GM12891 (cell line): Measurements from ENCODE around the gene CREB5.

Experiments
- DNase-seq: peaks from one replicate; pipeline ENCODE4 v3.0.0; 2011; ENCODE audit warnings: low spot score; ENCODE audit not compliant: insufficient read length
- FAIRE-seq: peaks from 2 replicates; lab custom pipeline; 2011; peaks lifted over from hg19 to GRCh38; lab: Jason Lieb, UNC
- PAX5 ChIP-seq: IDR thresholded peaks from 2 replicates; pipeline ENCODE4 v1.6.1; 2011; ENCODE audit warnings: low read length, moderate library complexity, mild to moderate bottlenecking; ENCODE audit not compliant: insufficient read depth, severe bottlenecking
- POLR2A ChIP-seq: IDR thresholded peaks from 2 replicates; pipeline ENCODE4 v1.6.1; 2011; ENCODE audit warnings: low read depth, low read length, control low read depth
- POLR2AphosphoS5 ChIP-seq: IDR thresholded peaks from 2 replicates; pipeline ENCODE4 v1.6.1; 2011; ENCODE audit warnings: low read depth, low read length, control low read depth
- POU2F2 ChIP-seq: IDR thresholded peaks from 2 replicates; pipeline ENCODE4 v1.6.1; 2011; ENCODE audit warnings: low read depth, mild to moderate bottlenecking, control low read depth, low read length, moderate library complexity
- SPI1 ChIP-seq: IDR thresholded peaks from 2 replicates; pipeline ENCODE4 v1.6.1; 2011; ENCODE audit warnings: low read depth, low read length, control low read depth
- TAF1 ChIP-seq: IDR thresholded peaks from 2 replicates; pipeline ENCODE4 v1.6.1; 2011; ENCODE audit warnings: low read depth, low read length, control low read depth

The CREB5 gene

GRCh38 chr7:28472332-28472731 is 60.0 kb downstream of the CREB5 start:
- no peak for FAIRE-seq
- no peak for DNase-seq
- TF ChIP-seq PAX5 (no peak), SPI1 (no peak), POLR2A (no peak), POU2F2 (no peak), TAF1 (no peak), POLR2AphosphoS5 (no peak)

GRCh38 chr7:28473571-28474281 is 61.4 kb downstream of the CREB5 start:
- DNase-seq, result no peak
- FAIRE-seq, result no peak
- TF ChIP-seq TAF1, result no peak
- no peak for TF ChIP-seq SPI1
- TF ChIP-seq POLR2A, result no peak
- TF ChIP-seq POU2F2, result no peak
- no peak for TF ChIP-seq PAX5
- no peak for TF ChIP-seq POLR2AphosphoS5

- no peak for FAIRE-seq
These were observed 61.9 kb downstream of the CREB5 start for GRCh38 chr7:28474282-28474638.

GRCh38 chr7:28474640-28475039 is 62.3 kb downstream of the CREB5 start:
- TF ChIP-seq PAX5, result no peak
- no peak for TF ChIP-seq POLR2A
- TF ChIP-seq POLR2AphosphoS5, result no peak
- no peak for TF ChIP-seq POU2F2
- TF ChIP-seq SPI1, result no peak
- TF ChIP-seq TAF1, result no peak
- no peak for FAIRE-seq
- no peak for DNase-seq

More at GRCh38 chr7:28474282-28474638, 61.9 kb downstream of the CREB5 start:
- no peak for TF ChIP-seq TAF1
- TF ChIP-seq POLR2A, result no peak
- TF ChIP-seq PAX5, result no peak
- TF ChIP-seq POU2F2, result no peak
- no peak for TF ChIP-seq POLR2AphosphoS5
- TF ChIP-seq SPI1, result no peak
- no peak for DNase-seq

GRCh38 chr7:28477041-28477442 is 64.7 kb downstream of the CREB5 start:
- DNase-seq, result no peak
- TF ChIP-seq TAF1 (no peak), PAX5 (no peak), POLR2AphosphoS5 (no peak), SPI1 (peak; percentile 65; the same call in 1 of the 2 replicates)
- FAIRE-seq, result no peak

- no peak for DNase-seq
- TF ChIP-seq POLR2AphosphoS5 (no peak), TAF1 (no peak), SPI1 (no peak), PAX5 (no peak), POLR2A (no peak), POU2F2 (no peak)
- FAIRE-seq, result no peak
These were observed 66.3 kb downstream of the CREB5 start for GRCh38 chr7:28478656-28479055.

GRCh38 chr7:28479507-28479947 is 67.2 kb downstream of the CREB5 start:
- FAIRE-seq (peak; percentile 81), DNase-seq (no peak)
- TF ChIP-seq TAF1 (no peak), SPI1 (peak; percentile 81), POU2F2 (peak; percentile 37; the same call in 1 of the 2 replicates), PAX5 (no peak), POLR2AphosphoS5 (no peak; the same call in 1 of the 2 replicates), POLR2A (peak; percentile 38; the same call in 1 of the 2 replicates)

GRCh38 chr7:28480595-28480994 is 68.3 kb downstream of the CREB5 start:
- TF ChIP-seq SPI1 (no peak), POLR2A (no peak), POU2F2 (no peak), TAF1 (no peak), PAX5 (no peak)
- FAIRE-seq, result no peak
- DNase-seq, result no peak

GRCh38 chr7:28481091-28481926 is 69.0 kb downstream of the CREB5 start:
- TF ChIP-seq TAF1, result peak; percentile 38; the same call in 1 of the 2 replicates
- no peak for TF ChIP-seq PAX5
- peak; percentile 1; the same call in 1 of the 2 replicates for TF ChIP-seq POLR2AphosphoS5
- TF ChIP-seq SPI1, result 0 out of 2 replicates have a peak, but pooled peaks have one; percentile 5
- TF ChIP-seq POU2F2, result peak; percentile 83
- peak; percentile 53 for TF ChIP-seq POLR2A
- FAIRE-seq, result peak; percentile 93
- no peak for DNase-seq

- no peak for DNase-seq
These were observed 70.8 kb downstream of the CREB5 start for GRCh38 chr7:28483112-28483511.

More at GRCh38 chr7:28483112-28483511, 70.8 kb downstream of the CREB5 start:
- no peak; the same call in 1 of the 2 replicates for TF ChIP-seq POLR2A
- TF ChIP-seq POU2F2, result no peak
- TF ChIP-seq TAF1, result no peak
- no peak for TF ChIP-seq POLR2AphosphoS5
- TF ChIP-seq SPI1, result no peak
- no peak for TF ChIP-seq PAX5
- FAIRE-seq, result peak; percentile 38
